ENCODE measurements around the gene CREG1. TPM values are rescaled to one million over a fixed set of nuclear protein-coding genes. Genes with fewer than 3 reads are reported as not detected.
A peak's percentile ranks its signal among the peaks of the same experiment; 100 is the strongest.
"Not testable (repeated sequence)": the region's sequence is repeated elsewhere in the genome, so short reads cannot be mapped to it uniquely, and the experiment has no call there.

The CREG1 gene
- total RNA-seq, 1 donor from 2014 or later, result 31.6 TPM

GRCh38 chr1:167564612-167565270 is 11.2 kb upstream of the CREG1 start:
- DNase-seq (ENCODE audit: low read depth in 2 of 2), result no peak

GRCh38 chr1:167563579-167564246 is 10.2 kb upstream of the CREG1 start:
- DNase-seq (ENCODE audit: low read depth in 2 of 2), result no peak

DNA sequence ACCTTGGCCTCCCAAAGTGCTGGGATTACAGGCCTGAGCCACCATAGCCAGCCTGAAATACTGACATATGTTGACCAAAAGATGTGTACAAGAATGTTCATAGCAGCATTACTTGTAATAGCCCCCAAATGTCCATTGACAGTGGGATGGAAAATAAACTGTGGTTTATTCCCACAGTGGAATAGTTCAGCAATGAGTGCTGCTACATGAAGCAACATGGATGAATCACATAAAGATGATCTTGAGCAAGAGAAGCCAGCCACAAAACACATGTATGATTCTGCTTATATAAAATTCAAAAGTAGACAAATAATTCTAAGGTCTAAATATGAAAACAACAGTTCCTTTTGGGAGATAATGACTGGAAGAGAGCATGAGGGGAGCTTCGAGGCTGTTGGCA is 9.1 kb upstream of the CREG1 start:
- no peak for DNase-seq (ENCODE audit: low read depth in 2 of 2)

- no peak for DNase-seq (ENCODE audit: low read depth in 2 of 2)
These were observed 8.2 kb upstream of the CREG1 start for GRCh38 chr1:167561753-167562152.

- DNase-seq (ENCODE audit: low read depth in 2 of 2), result peak; percentile 24 to 66
These were observed 2.6 kb upstream of the CREG1 start for GRCh38 chr1:167555971-167556714.

- DNase-seq (ENCODE audit: low read depth in 2 of 2), result not testable (repeated sequence)
These were observed 1.5 kb upstream of the CREG1 start for GRCh38 chr1:167555072-167555471.

DNA sequence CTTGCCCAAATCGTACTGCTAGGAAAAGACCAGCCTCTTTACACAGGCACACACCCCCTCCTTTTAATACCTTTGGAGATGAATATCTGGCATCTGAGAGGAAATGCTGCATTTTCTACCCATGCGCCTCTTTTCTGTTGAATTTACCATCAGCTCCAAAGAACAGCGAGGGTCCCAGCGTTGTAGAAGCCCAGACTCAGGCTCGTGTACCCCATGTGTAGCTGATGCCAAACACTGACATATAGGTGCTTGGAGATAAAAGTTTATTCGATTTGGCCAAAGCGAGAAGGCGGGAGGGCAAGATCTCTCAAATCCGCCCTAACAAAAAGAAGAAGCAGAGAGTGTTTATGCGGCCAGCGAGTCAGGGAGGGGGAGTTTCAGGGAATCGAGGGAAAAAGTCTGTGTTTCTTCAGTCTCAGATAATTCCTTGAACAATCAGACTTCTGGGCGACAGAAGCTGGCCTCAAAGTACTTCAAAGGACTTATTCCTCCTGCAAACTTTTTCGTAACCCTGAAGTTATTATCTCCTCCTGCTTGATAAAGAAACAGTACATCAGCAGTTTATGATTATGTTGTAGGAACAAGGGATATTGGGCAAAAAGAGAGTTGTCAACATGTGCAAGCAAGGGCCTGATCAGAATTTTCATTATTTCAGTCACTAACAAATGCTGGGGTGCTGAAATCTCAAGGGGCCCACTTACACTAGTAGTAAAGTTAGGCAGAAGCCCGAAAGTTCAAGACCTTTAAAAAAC is 642 bp upstream of the CREG1 start:
- DNase-seq (ENCODE audit: low read depth in 2 of 2), result no peak

- no peak for DNase-seq (ENCODE audit: low read depth in 2 of 2)
These were observed 2.2 kb downstream of the CREG1 start for GRCh38 chr1:167551362-167551761.

DNA sequence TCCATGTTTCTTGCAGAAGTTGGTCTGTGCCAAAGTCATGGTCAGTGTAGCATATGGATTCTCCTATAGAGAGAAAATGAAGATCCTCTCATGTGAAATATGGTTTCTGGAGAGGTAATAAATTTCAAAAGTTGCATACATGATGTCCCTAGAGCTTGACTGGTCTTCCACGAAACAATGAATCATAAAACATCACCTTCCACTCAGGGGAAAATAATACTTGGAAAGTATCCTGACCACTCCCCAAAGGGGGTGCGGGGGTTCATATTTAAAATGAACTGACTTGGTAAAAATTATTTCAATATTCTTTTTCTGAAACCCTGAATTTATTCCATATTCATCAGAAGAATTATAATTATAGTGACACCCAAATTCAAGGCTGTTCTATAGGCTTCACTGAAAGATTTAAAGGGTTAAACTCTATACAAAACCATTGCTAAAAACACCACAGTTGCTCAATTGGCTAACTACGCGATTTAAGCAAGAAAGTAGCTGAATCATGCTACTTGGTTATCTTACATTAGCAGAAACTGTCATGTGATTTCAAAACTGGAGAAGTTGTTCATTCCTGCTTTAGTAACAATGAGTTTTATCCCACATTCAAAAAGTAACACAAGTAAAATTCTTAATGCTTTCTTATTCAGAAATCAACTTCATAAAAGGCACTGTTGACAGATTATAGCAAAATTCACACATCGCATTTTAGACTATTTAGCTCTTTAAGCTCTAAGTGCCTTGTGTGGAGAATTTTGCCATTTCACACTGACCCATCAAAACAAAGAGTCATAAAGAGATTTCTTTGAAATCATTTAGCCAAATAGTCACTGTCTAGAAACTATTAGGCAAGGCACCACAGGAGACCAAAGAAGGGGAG is 5.3 kb downstream of the CREG1 start:
- no peak for DNase-seq (ENCODE audit: low read depth in 2 of 2)

DNA sequence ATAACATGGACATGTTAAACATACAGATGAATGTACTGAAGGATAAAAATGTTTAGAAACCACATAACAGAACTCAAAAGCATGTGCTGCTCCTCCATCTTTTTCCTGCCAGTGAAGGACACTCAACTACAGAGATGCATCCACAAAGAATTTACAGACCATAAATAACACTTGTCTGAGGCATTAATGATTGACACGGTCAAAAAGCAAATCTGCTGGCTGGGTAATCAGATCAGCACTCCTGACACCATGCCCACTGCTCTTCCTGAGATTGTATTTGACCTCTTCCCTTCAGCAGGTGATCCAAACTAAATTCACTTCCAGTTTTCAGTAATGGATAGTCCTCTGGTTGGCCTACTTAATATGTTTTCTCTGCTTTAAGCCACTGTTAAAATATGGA is 6.6 kb downstream of the CREG1 start:
- no peak for DNase-seq (ENCODE audit: low read depth in 2 of 2)

- DNase-seq (ENCODE audit: low read depth in 2 of 2), result no peak
These were observed 8.2 kb downstream of the CREG1 start for GRCh38 chr1:167545349-167545748.

- DNase-seq (ENCODE audit: low read depth in 2 of 2), result no peak
These were observed 9.0 kb downstream of the CREG1 start for GRCh38 chr1:167544447-167545093.

- no peak for DNase-seq (ENCODE audit: low read depth in 2 of 2)
These were observed 10.2 kb downstream of the CREG1 start for GRCh38 chr1:167543199-167543990.

DNA sequence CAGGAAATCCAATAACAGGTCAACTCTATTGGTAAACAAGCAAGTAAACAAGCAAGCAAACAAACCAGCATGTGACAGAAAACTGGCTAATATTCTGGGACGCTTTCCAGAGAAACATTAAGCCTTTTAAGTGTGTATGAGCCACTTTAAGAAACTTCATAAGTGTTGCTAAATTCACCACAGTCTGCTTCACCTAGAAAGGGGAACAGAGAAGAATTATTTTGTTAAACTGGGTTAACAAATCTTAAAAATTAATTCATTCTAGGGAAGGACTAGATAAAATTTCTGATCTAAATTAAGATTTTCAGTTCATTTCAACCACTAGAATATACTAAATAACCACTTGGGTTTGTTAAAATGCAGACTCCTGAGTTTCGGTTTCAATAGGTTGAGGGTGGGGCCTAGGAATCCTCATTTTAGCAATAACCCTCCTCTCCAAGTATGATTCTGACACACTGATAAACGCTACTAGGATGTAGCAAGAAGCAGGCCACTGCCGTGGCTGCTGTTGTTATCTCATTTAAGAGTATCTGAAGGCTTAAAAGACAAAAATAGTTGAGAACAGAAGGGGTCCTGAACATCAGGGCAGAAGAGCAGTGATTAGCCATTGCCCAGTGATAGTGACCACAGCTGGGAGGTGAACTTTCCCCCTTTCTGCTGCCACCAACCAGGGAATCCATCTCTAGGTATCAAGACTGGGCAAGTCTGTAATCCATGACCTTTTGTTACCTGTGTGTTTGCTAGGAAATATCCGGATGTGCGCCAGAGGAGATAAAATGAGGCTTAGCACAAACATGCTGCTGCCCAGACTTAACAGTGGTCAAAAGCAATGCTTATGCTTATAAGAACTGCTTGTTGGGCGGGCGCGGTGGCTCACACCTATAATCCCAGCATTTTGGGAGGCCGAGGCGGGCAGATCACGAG is 11.2 kb downstream of the CREG1 start:
- DNase-seq (ENCODE audit: low read depth in 2 of 2), result no peak

DNA sequence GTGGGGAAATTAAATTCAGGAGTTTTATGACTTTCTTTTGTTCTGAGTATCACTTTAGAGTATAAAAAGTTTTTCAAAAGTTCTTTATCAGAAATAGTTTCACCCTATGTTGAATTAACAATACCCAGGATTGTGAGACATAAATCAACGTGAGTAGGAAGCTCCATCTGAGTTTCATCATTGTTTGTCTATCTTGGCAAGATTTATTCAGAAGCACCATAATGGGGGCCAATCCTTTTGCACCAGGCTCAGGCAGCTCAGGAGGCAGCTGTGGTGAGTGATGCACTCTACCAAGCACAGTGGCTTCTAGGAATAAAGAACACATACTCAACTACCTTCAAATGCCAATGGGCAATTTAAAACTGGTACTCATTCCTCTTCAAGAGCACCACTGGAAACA is 12.0 kb downstream of the CREG1 start:
- DNase-seq (ENCODE audit: low read depth in 2 of 2), result peak in 1 of 2 donors; percentile 32

- no peak for DNase-seq (ENCODE audit: low read depth in 2 of 2)
These were observed 12.6 kb downstream of the CREG1 start for GRCh38 chr1:167541003-167541402.

DNA sequence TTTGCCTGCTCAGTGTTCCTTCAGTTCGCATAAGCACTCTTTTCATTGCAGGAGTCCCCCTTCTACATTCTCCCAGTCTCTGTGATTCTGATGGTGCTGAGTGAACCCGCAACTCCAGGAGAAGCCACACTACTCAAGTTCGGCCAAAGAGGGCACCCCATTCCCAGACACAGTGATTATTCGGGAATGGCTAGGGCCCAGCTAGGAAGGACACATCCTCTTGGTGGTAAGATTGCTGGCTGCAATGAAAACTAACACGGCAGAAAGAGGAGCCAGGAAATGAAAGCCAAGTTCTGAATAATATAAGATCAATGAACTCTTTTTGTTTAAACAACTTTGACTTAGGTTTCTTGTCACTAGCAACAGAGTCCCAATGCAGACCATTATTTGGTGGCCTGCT is 14.9 kb downstream of the CREG1 start:
- DNase-seq (ENCODE audit: low read depth in 2 of 2), result no peak

DNA sequence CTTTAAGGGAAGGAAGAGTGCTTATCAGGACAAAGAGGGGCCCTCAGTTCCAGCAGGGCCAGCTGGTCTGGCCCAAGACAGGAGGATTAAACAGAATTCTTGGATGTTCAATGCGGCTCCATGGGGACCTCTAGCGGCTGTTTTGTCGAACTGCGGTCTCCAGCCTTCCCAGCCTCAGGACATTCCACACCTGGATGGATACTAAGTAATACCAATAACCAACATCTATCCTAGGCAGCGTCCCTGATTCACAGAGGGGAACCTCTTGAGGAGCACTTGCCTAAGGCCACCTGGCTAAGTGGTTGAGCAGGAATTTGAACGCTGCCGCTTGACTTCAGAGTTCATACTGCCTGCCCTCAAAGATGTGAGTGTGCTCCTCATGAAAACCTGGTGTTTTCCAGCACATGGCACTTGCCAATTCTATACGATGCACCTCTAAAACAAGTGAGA is 19.7 kb downstream of the CREG1 start:
- peak; percentile 30 to 61 for DNase-seq (ENCODE audit: low read depth in 2 of 2)
